Fibroblast of mammary gland (primary cell): ENCODE measurements around the gene BTD.
A peak's percentile ranks its signal among the peaks of the same experiment; 100 is the strongest.

Experiments used
- DNase-seq: peaks from one replicate; pipeline ENCODE4 v3.0.0-alpha.2; 2010; ENCODE audit warnings: low read depth
- H3K4me3 ChIP-seq: 2 replicates; pipeline ENCODE4 v1.5.1; 2011; ENCODE audit warnings: low read depth, mild to moderate bottlenecking, low read length, moderate library complexity; ENCODE audit not compliant: control insufficient read depth
- CTCF ChIP-seq: conservative IDR thresholded peaks from 2 replicates; pipeline ENCODE4 v1.5.1; 2011; ENCODE audit warnings: low read depth, low read length, inconsistent platforms; ENCODE audit not compliant: control insufficient read depth, insufficient read depth

BTD gene

GRCh38 chr3:15562560-15562959 lies 39.0 kb upstream of the BTD start:
- TF ChIP-seq CTCF: no peak
- DNase-seq: no peak

GRCh38 chr3:15563190-15563589 lies 38.4 kb upstream of the BTD start:
- DNase-seq: peak; percentile 24
- TF ChIP-seq CTCF: no peak
- H3K4me3 ChIP-seq: no peak overlapping the region

More at GRCh38 chr3:15562560-15562959, 39.0 kb upstream of the BTD start:
- no peak overlapping the region for H3K4me3 ChIP-seq

- TF ChIP-seq CTCF: no peak
- no peak overlapping the region for H3K4me3 ChIP-seq
- DNase-seq: no peak
Measured at GRCh38 chr3:15572138-15572537, 29.4 kb upstream of the BTD start.

GRCh38 chr3:15575446-15575845 lies 26.1 kb upstream of the BTD start:
- DNase-seq: no peak
- H3K4me3 ChIP-seq: no peak overlapping the region
- no peak for TF ChIP-seq CTCF

DNA sequence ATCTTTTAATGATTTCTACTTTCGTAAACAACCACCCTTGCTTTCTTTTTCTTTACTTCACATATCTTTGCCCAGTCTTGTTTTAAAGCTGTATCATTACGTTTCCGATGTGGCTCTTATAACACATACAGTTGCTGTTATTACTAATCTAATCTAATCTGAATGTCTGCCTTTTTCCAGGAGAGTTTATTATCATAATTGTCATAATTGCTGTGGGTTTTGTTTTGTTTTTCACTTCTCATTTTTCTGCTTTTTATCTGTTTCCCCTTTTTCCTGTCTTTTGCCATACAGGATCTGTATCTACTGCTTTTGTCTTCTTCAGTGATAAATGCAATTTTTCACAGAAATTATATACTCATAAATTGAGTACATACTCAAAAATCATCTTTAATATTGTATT lies 25.1 kb upstream of the BTD start:
- H3K4me3 ChIP-seq: no peak overlapping the region
- DNase-seq: no peak
- no peak for TF ChIP-seq CTCF

DNA sequence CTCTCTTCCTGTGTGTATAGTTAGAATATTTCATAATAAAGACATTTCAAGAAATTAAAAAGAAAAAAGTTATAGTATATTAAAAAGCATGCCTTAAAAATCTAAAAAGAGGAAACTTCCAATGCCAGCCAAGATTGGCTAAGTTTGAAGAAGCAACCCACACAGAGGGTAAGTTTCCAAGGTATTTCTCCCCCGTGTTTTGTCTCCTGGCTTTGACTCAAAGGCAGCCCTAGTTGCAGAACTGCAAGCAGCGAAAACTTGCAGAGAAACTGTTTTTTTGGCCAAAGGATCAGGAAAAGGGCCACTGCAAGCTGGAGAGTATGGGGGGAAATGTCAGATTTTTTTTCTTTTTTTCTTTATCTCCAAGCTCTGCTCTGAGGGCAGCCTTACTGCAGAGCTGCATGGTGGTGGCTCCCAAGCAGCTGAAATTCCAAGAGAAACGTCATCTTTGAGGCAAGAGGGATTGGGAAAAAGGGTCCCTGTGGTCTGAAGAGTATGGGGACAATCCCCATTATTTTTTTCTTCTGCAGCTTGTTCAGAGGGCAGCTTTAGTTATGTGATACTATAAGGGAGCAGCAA lies 23.2 kb upstream of the BTD start:
- TF ChIP-seq CTCF: no peak
- DNase-seq: no peak
- H3K4me3 ChIP-seq: no peak overlapping the region

DNA sequence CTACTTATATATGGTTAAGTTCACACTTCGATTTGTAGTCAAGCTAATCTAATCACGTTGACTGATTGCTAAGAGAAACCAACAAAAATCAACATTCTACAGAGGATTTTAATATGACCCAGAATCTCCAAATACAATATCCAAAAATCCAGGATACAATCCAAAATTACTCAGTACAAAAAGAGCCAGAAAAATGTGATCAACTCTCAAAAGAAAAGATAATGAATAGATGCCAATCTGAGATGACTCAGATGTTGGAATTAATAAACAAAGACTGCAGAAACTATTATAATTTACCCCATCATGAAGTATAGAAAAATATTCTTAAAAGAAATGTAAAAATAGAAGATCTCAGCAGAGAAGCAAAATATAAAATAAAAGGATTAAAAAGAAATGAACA lies 22.5 kb upstream of the BTD start:
- DNase-seq: no peak
- H3K4me3 ChIP-seq: no peak overlapping the region
- no peak for TF ChIP-seq CTCF
